ENCODE data around the gene TGM6.

- TF ChIP-seq USF1 (IDR thresholded peaks at IDR 0.05) (no peak), CEBPB (IDR thresholded peaks at IDR 0.05) (no peak), EP300 (IDR thresholded peaks at IDR 0.05; ENCODE audit: borderline replicate concordance) (no peak), NFIC (IDR thresholded peaks at IDR 0.05) (no peak), TAF1 (IDR thresholded peaks at IDR 0.05; ENCODE audit: low read depth) (no peak), RAD21 (IDR thresholded peaks at IDR 0.05; ENCODE audit: low read depth) (no peak), MAX (IDR thresholded peaks at IDR 0.05) (no peak), REST (IDR thresholded peaks at IDR 0.05; ENCODE audit: low read depth) (no peak)
Observed at GRCh38 chr20:2396241-2396814, 15.6 kb downstream of the TGM6 start.
